GM12891 (cell line): ENCODE data around the gene NRXN2.

Experiments used
- PAX5 ChIP-seq: IDR thresholded peaks from 2 replicates; pipeline ENCODE4 v1.6.1; 2011; ENCODE audit warnings: low read length, moderate library complexity, mild to moderate bottlenecking; ENCODE audit not compliant: insufficient read depth, severe bottlenecking
- POLR2A ChIP-seq: IDR thresholded peaks from 2 replicates; pipeline ENCODE4 v1.6.1; 2011; ENCODE audit warnings: low read depth, low read length, control low read depth
- TAF1 ChIP-seq: IDR thresholded peaks from 2 replicates; pipeline ENCODE4 v1.6.1; 2011; ENCODE audit warnings: low read depth, low read length, control low read depth

DNA sequence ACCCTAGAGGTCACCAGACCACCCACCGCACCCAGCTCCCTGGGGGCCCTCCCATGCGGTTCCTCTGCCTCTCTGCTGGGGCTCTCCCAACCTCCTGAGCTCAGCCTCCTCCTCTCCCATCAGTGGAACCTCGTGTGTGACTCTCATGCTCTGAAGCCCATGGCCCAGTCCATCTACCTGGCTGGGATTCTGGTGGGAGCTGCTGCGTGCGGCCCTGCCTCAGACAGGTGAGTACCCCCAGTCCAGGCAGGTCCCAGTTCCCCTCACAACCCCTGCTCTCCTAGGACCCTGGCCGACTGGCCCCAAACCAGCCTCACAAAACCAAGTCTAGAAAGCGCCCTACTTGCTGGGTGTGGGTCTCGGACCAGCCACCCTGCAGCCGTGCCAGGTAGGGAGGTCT is 130.3 kb downstream of the NRXN2 start:
- TF ChIP-seq POLR2A = no peak
- TF ChIP-seq PAX5 = no peak
- no peak for TF ChIP-seq TAF1
